MM.1S (cell line): ENCODE results near the gene AUTS2.

ENCODE experiments used
- CTCF ChIP-seq: fragments of 300-600 bp; sonication (generic); IDR thresholded peaks from 2 replicates; pipeline ENCODE4 v1.5.1; 2016; ENCODE audit warnings: antibody characterized with exemption, low read length, mixed read lengths
- EZH2phosphoT487 ChIP-seq: fragments of 300-600 bp; sonication (generic); IDR thresholded peaks from 2 replicates; pipeline ENCODE4 v1.6.1; 2018; ENCODE audit warnings: antibody characterized with exemption, low read length

GRCh38 chr7:70044525-70044924, 446.2 kb downstream of the AUTS2 start:
- no peak for TF ChIP-seq CTCF
- no peak for TF ChIP-seq EZH2phosphoT487
